Lung (tissue), 12 donors: ENCODE measurements around the gene CUBN. TPM values are rescaled to one million over a fixed set of nuclear protein-coding genes. Genes with fewer than 3 reads are reported as not detected.

Source experiments
- ATAC-seq: fragments of 200-7000 bp; cut with Tn5 transposase; one replicate; pipeline ENCODE4 v1.9.1; 2020; ENCODE audit warnings: moderate number of reproducible peaks; ENCODE audit not compliant: insufficient read depth, low FRiP score
- DNase-seq, 3 donors: peaks; one replicate each; pipeline ENCODE4 v3.0.0-alpha.2; 2013 to 2017
- H3K27ac ChIP-seq, 2 donors: one replicate each; pipeline ENCODE4 v1.5.1; 2013; ENCODE audit warnings: mild to moderate bottlenecking in 2 of 2, moderate library complexity in 2 of 2, control low read depth in 1 of 2, inconsistent platforms in 1 of 2, low read depth in 1 of 2, low read length in 1 of 2
- H3K27me3 ChIP-seq, 3 donors: one replicate each; pipeline ENCODE4 v1.5.1; 2013; ENCODE audit warnings: low read length in 2 of 3; ENCODE audit not compliant: control insufficient read depth in 3 of 3, insufficient read depth in 3 of 3
- H3K36me3 ChIP-seq, 4 donors: one replicate each; pipeline ENCODE4 v1.5.1; 2013; ENCODE audit warnings: low read length in 4 of 4, mild to moderate bottlenecking in 1 of 4, moderate library complexity in 1 of 4; ENCODE audit not compliant: control insufficient read depth in 4 of 4, insufficient read depth in 4 of 4
- H3K4me1 ChIP-seq, 5 donors: one replicate each; pipeline ENCODE4 v1.5.1; 2013; ENCODE audit warnings: low read length in 5 of 5, mild to moderate bottlenecking in 2 of 5, moderate library complexity in 1 of 5; ENCODE audit not compliant: control insufficient read depth in 5 of 5, insufficient read depth in 5 of 5
- H3K4me3 ChIP-seq: one replicate; pipeline ENCODE4 v1.5.1; 2013; ENCODE audit warnings: mild to moderate bottlenecking, control low read depth, moderate library complexity
- H3K9ac ChIP-seq, 2 donors: one replicate each; pipeline ENCODE4 v1.5.1; 2013; ENCODE audit warnings: low read length in 2 of 2, control low read depth in 1 of 2; ENCODE audit not compliant: insufficient read depth in 1 of 2
- H3K9me3 ChIP-seq, 4 donors: one replicate each; pipeline ENCODE4 v1.5.1; 2013; ENCODE audit warnings: low read length in 3 of 4, mild to moderate bottlenecking in 1 of 4, moderate library complexity in 1 of 4; ENCODE audit not compliant: control insufficient read depth in 4 of 4, insufficient read depth in 3 of 4
- WGBS, 2 donors: extraction: QIAGEN DNeasy Blood & Tissue Kit; methylation state at CpG; one replicate each; pipeline ENCODE4 v1.1.7; 2013; 5-methylcytosine and 5-hydroxymethylcytosine counted together
- polyA plus RNA-seq, 2 donors: library from polyadenylated mRNA; stranded (reverse); fragments of 200-250 nt; gene quantifications; one replicate each; pipeline ENCODE4 v1.2.1, GENCODE V29; 2013
- total RNA-seq, 2 donors: library from RNA; depleted of rRNA in 1 of 2; stranded (reverse); fragments of >200 nt in 1 of 2; gene quantifications; one replicate each; pipeline ENCODE4 v1.2.1, GENCODE V29; 2014 to 2021
- TF ChIP-seq, protein P1 (sequence below): IDR thresholded peaks from 2 replicates; pipeline ENCODE4 v1.5.1; 2012; ENCODE audit warnings: mild to moderate bottlenecking; ENCODE audit errors: control extremely low read depth, extremely low read depth
- donor health status: control.
- donor health status: control.
- donor health status: Bipolar disorder and iron deficiency.
- donor health status: healthy.
- donor health status: DM: yes; HTN: yes; CAD: no.

Gene CUBN
- total and polyA plus RNA-seq, 4 donors: 0.33 to 5.1 (median 1.0) TPM

- peak in 2 of 3 donors; percentile 58 to 62 for DNase-seq
- WGBS, 2 donors: 72 to 76% methylated on average over 8 of the region's 8 CpGs
- TF ChIP-seq, protein P1, sequence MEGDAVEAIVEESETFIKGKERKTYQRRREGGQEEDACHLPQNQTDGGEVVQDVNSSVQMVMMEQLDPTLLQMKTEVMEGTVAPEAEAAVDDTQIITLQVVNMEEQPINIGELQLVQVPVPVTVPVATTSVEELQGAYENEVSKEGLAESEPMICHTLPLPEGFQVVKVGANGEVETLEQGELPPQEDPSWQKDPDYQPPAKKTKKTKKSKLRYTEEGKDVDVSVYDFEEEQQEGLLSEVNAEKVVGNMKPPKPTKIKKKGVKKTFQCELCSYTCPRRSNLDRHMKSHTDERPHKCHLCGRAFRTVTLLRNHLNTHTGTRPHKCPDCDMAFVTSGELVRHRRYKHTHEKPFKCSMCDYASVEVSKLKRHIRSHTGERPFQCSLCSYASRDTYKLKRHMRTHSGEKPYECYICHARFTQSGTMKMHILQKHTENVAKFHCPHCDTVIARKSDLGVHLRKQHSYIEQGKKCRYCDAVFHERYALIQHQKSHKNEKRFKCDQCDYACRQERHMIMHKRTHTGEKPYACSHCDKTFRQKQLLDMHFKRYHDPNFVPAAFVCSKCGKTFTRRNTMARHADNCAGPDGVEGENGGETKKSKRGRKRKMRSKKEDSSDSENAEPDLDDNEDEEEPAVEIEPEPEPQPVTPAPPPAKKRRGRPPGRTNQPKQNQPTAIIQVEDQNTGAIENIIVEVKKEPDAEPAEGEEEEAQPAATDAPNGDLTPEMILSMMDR: no peak
- Histone ChIP-seq H3K9ac (no peak overlapping the region), H3K27ac (peak overlapping the region in 1 of 2 donors; percentile 26), H3K27me3 (no peaks in the 10 kb centered on the region), H3K4me1 (peaks cover 0 to 15% (median 3%) of the 10 kb centered on the region in 5 donors), H3K4me3 (no peak overlapping the region), H3K36me3 (no peaks in the 10 kb centered on the region), H3K9me3 (no peaks in the 10 kb centered on the region)
- no peak for ATAC-seq
Observed at GRCh38 chr10:16965740-16966447, 163.7 kb downstream of the CUBN start.

DNA sequence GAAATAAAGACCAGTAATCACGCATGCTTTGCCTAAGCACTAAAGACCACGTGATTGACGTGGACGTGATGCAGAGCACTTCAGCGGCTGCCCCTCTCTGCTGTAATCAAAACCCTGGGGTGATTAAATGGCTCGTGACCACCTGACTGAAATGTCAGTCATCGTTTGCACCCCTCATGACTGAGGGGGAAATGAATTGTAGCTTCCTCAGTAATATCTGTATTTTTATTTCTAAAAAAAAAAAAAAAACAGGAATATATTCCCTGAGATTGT lies 164.3 kb downstream of the CUBN start:
- Histone ChIP-seq H3K4me1 (peaks cover 0 to 15% (median 3%) of the 10 kb centered on the region in 5 donors), H3K27ac (no peak overlapping the region), H3K9ac (no peak overlapping the region), H3K9me3 (no peaks in the 10 kb centered on the region), H3K4me3 (no peak overlapping the region), H3K27me3 (no peaks in the 10 kb centered on the region), H3K36me3 (no peaks in the 10 kb centered on the region)
- no peak for ATAC-seq
- no peak for DNase-seq
- TF ChIP-seq, protein P1: no peak
- WGBS, 2 donors: 77 to 84% methylated on average over 7 of the region's 7 CpGs

GRCh38 chr10:16964576-16965343 lies 164.9 kb downstream of the CUBN start:
- Histone ChIP-seq H3K27me3 (no peaks in the 10 kb centered on the region), H3K9ac (no peak overlapping the region), H3K4me3 (no peak overlapping the region), H3K36me3 (no peaks in the 10 kb centered on the region), H3K9me3 (no peaks in the 10 kb centered on the region), H3K4me1 (peaks cover 0 to 15% (median 3%) of the 10 kb centered on the region in 5 donors), H3K27ac (no peak overlapping the region)
- TF ChIP-seq, protein P1: no peak
- no peak for ATAC-seq
- WGBS, 2 donors: 86 to 88% methylated on average over 15 of the region's 15 CpGs
- no peak for DNase-seq
